CD14-positive monocyte (primary cell): ENCODE results near the gene RUVBL1. TPM values are rescaled to one million over a fixed set of nuclear protein-coding genes. Genes with fewer than 3 reads are reported as not detected.

ENCODE experiments used
- DNase-seq, 3 donors: peaks; one replicate each; pipeline ENCODE4 v3.0.0-alpha.2; 2011 to 2022
- H2AFZ ChIP-seq: 2 replicates; pipeline ENCODE4 v1.6.0; 2012; ENCODE audit warnings: mild to moderate bottlenecking, low read depth, low read length, inconsistent platforms; ENCODE audit not compliant: insufficient read depth, poor library complexity, severe bottlenecking
- H3K27ac ChIP-seq, 2 donors: 1 replicate in 1 of 2; 2 replicates in 1 of 2; pipeline ENCODE4 v1.5.1; 2012 to 2013; ENCODE audit warnings: low read length in 2 of 2, control low read depth in 1 of 2, inconsistent platforms in 1 of 2, low read depth in 1 of 2, mild to moderate bottlenecking in 1 of 2
- H3K27me3 ChIP-seq, 2 donors: one replicate each; pipeline versions ENCODE4 v1.6.0 to v1.6.1; 2011 to 2013; ENCODE audit warnings: low read length in 2 of 2; ENCODE audit not compliant: control insufficient read depth in 2 of 2, insufficient read depth in 2 of 2
- H3K36me3 ChIP-seq, 2 donors: replicated peaks in 1 of 2; 1 replicate in 1 of 2; 2 replicates in 1 of 2; pipeline versions ENCODE4 v1.5.1 to v1.6.1; 2012 to 2013; ENCODE audit warnings: low read length in 2 of 2, control low read depth in 1 of 2, inconsistent platforms in 1 of 2, mild to moderate bottlenecking in 1 of 2; ENCODE audit not compliant: insufficient read depth in 2 of 2, control insufficient read depth in 1 of 2
- H3K4me1 ChIP-seq, 2 donors: 1 replicate in 1 of 2; 2 replicates in 1 of 2; pipeline versions ENCODE4 v1.5.1 to v1.6.1; 2012 to 2013; ENCODE audit warnings: low read length in 2 of 2, control low read depth in 1 of 2, inconsistent platforms in 1 of 2, mild to moderate bottlenecking in 1 of 2, moderate library complexity in 1 of 2; ENCODE audit not compliant: insufficient read depth in 2 of 2, control insufficient read depth in 1 of 2
- H3K4me2 ChIP-seq: replicated peaks from 2 replicates; pipeline ENCODE3; 2012; ENCODE audit warnings: low read length, moderate library complexity, mild to moderate bottlenecking; ENCODE audit not compliant: poor library complexity, severe bottlenecking; ENCODE audit errors: extremely low read depth
- H3K4me3 ChIP-seq, 3 experiments: fragments of 200-600 bp in 1 of 3; sonication (generic) in 1 of 3; replicated peaks in 1 of 3; 1 replicate in 2 of 3; 2 replicates in 1 of 3; pipeline ENCODE4 v1.5.1; 2011 to 2013; ENCODE audit warnings: low read length in 3 of 3, mild to moderate bottlenecking in 3 of 3, control low read depth in 2 of 3, low read depth in 2 of 3, inconsistent platforms in 1 of 3, moderate library complexity in 1 of 3
- H3K79me2 ChIP-seq: 2 replicates; pipeline ENCODE4 v1.6.0; 2012; ENCODE audit warnings: mild to moderate bottlenecking, control low read depth, inconsistent platforms, low read length, moderate library complexity; ENCODE audit not compliant: insufficient read depth
- H3K9ac ChIP-seq: 2 replicates; pipeline ENCODE4 v1.6.0; 2017; ENCODE audit warnings: low read length, mild to moderate bottlenecking; ENCODE audit not compliant: insufficient read depth, poor library complexity, severe bottlenecking
- H3K9me3 ChIP-seq, 2 donors: replicated peaks in 1 of 2; 1 replicate in 1 of 2; 2 replicates in 1 of 2; pipeline versions ENCODE4 v1.5.1 to v1.6.1; 2012 to 2013; ENCODE audit warnings: low read length in 2 of 2, control low read depth in 1 of 2; ENCODE audit not compliant: control insufficient read depth in 1 of 2, insufficient read depth in 1 of 2
- H4K20me1 ChIP-seq: 2 replicates; pipeline ENCODE4 v1.6.0; 2012; ENCODE audit warnings: mild to moderate bottlenecking, low read length, control low read depth, moderate library complexity; ENCODE audit not compliant: insufficient read depth
- H3K27ac Mint-ChIP-seq, 7 donors: one replicate each; pipeline ENCODE4 v1.8.0; 2020; ENCODE audit warnings: mild to moderate bottlenecking in 7 of 7, mixed read lengths in 7 of 7, moderate library complexity in 6 of 7, inconsistent platforms in 2 of 7
- H3K27me3 Mint-ChIP-seq, 3 donors: one replicate each; pipeline ENCODE4 v1.8.0; 2021 to 2022; ENCODE audit warnings: low read depth in 3 of 3, mild to moderate bottlenecking in 3 of 3, mixed read lengths in 3 of 3, moderate library complexity in 3 of 3, inconsistent platforms in 1 of 3
- H3K36me3 Mint-ChIP-seq, 2 donors: one replicate each; pipeline ENCODE4 v1.8.0; 2020; ENCODE audit warnings: mixed read lengths in 2 of 2, inconsistent platforms in 1 of 2, mild to moderate bottlenecking in 1 of 2
- H3K4me1 Mint-ChIP-seq: one replicate; pipeline ENCODE4 v1.8.0; 2020; ENCODE audit warnings: mild to moderate bottlenecking, mixed read lengths
- H3K4me3 Mint-ChIP-seq, 2 donors: one replicate each; pipeline ENCODE4 v1.8.0; 2020; ENCODE audit warnings: mild to moderate bottlenecking in 2 of 2, mixed read lengths in 2 of 2, moderate library complexity in 1 of 2
- H3K9me3 Mint-ChIP-seq, 7 donors: one replicate each; pipeline ENCODE4 v1.8.0; 2020 to 2022; ENCODE audit warnings: mixed read lengths in 7 of 7, mild to moderate bottlenecking in 6 of 7, moderate library complexity in 6 of 7, inconsistent platforms in 2 of 7
- CTCF ChIP-seq: fragments of 200-600 bp; IDR thresholded peaks from one replicate; pipeline ENCODE4 v1.8.0; 2022; ENCODE audit warnings: antibody characterized with exemption, mild to moderate bottlenecking
- WGBS: methylation state at CpG from one replicate; pipeline ENCODE4 v1.1.5; 2013; ENCODE audit warnings: missing lambda C conversion rate; ENCODE audit not compliant: insufficient coverage; 5-methylcytosine and 5-hydroxymethylcytosine counted together
- intact Hi-C, 2 donors: fragments of 100-400 bp; cut with micrococcal nuclease; formaldehyde crosslinking; loops; one replicate each; pipeline versions ENCODE4 v1.15.0 to v1.15.1; 2023
- polyA plus RNA-seq, 3 donors: library from polyadenylated mRNA; depleted of rRNA in 1 of 3; unstranded in 2 of 3; stranded (reverse) in 1 of 3; fragments of 300-500 nt in 2 of 3; fragments of >200 nt in 1 of 3; fragmentation: Illumina TruSeq in 2 of 3; gene quantifications; 1 replicate in 2 of 3; 2 replicates in 1 of 3; pipeline ENCODE4 v1.2.3, GENCODE V29; 2012 to 2021

RUVBL1 gene
- polyA plus RNA-seq, 3 donors, result 11.0 to 16.2 (median 14.4) TPM

- H4K20me1 ChIP-seq, result no peaks in the 10 kb centered on the region
- no peaks in the 10 kb centered on the region for H3K9me3 ChIP-seq
- WGBS, result 76% methylated on average over 3 of the region's 6 CpGs
- peaks cover 19 to 25% of the 10 kb centered on the region in 2 donors for H3K4me1 ChIP-seq
- Mint-ChIP-seq H3K9me3 (no peaks in the 10 kb centered on the region), H3K36me3 (peaks cover 62 to 63% of the 10 kb centered on the region in 2 donors), H3K27ac (peak overlapping the region in 2 of 7 donors; percentile 41 to 79), H3K4me1 (peaks cover 14% of the 10 kb centered on the region), H3K4me3 (no peak overlapping the region), H3K27me3 (peaks cover 0 to 2% (median 0%) of the 10 kb centered on the region in 3 donors)
- H3K4me2 ChIP-seq, result no peak overlapping the region
- peak in 1 of 3 donors; percentile 48 for DNase-seq
- no peak overlapping the region for H3K9ac ChIP-seq
- no peak overlapping the region for H3K27ac ChIP-seq
- no peak overlapping the region for H3K4me3 ChIP-seq
- no peaks in the 10 kb centered on the region for H3K79me2 ChIP-seq
- H2AFZ ChIP-seq, result no peak overlapping the region
- intact Hi-C loops, result no loop called here
- no peak for TF ChIP-seq CTCF
- no peaks in the 10 kb centered on the region for H3K27me3 ChIP-seq
- H3K36me3 ChIP-seq, result peaks cover 26 to 66% of the 10 kb centered on the region in 2 donors
These were observed 43.1 kb downstream of the RUVBL1 start for GRCh38 chr3:128080323-128081080.

GRCh38 chr3:128079823-128080222 lies 43.8 kb downstream of the RUVBL1 start:
- no peak overlapping the region for H2AFZ ChIP-seq
- DNase-seq, result no peak
- peaks cover 3% of the 10 kb centered on the region for H3K79me2 ChIP-seq
- Mint-ChIP-seq H3K9me3 (no peaks in the 10 kb centered on the region), H3K4me1 (peaks cover 21% of the 10 kb centered on the region), H3K27ac (peak overlapping the region in 5 of 7 donors; percentile 0 to 67 (median 41)), H3K27me3 (peaks cover 0 to 2% (median 0%) of the 10 kb centered on the region in 3 donors), H3K36me3 (peaks cover 56 to 57% of the 10 kb centered on the region in 2 donors), H3K4me3 (no peak overlapping the region)
- no peak overlapping the region for H3K4me2 ChIP-seq
- no peak overlapping the region for H3K9ac ChIP-seq
- no peak overlapping the region for H3K4me3 ChIP-seq
- H3K36me3 ChIP-seq, result peaks cover 24 to 59% of the 10 kb centered on the region in 2 donors
- no peaks in the 10 kb centered on the region for H4K20me1 ChIP-seq
- intact Hi-C loops, result loop anchor here (5.0 to 10.0 kb wide), 7 partner anchors 42 to 727 kb away; partner anchors contain the start of genes RUVBL1 (in 2 of the 2) and ABTB1 (in 1 of the 2)
- WGBS, result 98% methylated on average over 9 of the region's 9 CpGs
- H3K4me1 ChIP-seq, result peaks cover 23 to 32% of the 10 kb centered on the region in 2 donors
- H3K27me3 ChIP-seq, result no peaks in the 10 kb centered on the region
- H3K9me3 ChIP-seq, result no peaks in the 10 kb centered on the region
- H3K27ac ChIP-seq, result no peak overlapping the region
- TF ChIP-seq CTCF, result no peak
